Breast epithelium (tissue), 3 donors: ENCODE results near the gene WDHD1.
"Not testable (repeated sequence)": the region's sequence is repeated elsewhere in the genome, so short reads cannot be mapped to it uniquely, and the experiment has no call there.

Experiments
- POLR2A ChIP-seq: fragments of 450-650 bp; IDR thresholded peaks from one replicate; pipeline ENCODE4 v1.6.1; 2016; ENCODE audit warnings: antibody characterized with exemption, mild to moderate bottlenecking, moderate library complexity
- POLR2AphosphoS5 ChIP-seq, 3 donors: sonication (generic); formaldehyde crosslinking; IDR thresholded peaks; one replicate each; pipeline ENCODE4 v1.6.1; 2017; ENCODE audit warnings: antibody characterized with exemption in 3 of 3
- TF ChIP-seq, protein P1 (sequence below), 3 donors: fragments of 450-650 bp; IDR thresholded peaks; one replicate each; pipeline ENCODE4 v1.5.1; 2016 to 2017; ENCODE audit warnings: antibody characterized with exemption in 3 of 3, mild to moderate bottlenecking in 3 of 3, moderate library complexity in 3 of 3

DNA sequence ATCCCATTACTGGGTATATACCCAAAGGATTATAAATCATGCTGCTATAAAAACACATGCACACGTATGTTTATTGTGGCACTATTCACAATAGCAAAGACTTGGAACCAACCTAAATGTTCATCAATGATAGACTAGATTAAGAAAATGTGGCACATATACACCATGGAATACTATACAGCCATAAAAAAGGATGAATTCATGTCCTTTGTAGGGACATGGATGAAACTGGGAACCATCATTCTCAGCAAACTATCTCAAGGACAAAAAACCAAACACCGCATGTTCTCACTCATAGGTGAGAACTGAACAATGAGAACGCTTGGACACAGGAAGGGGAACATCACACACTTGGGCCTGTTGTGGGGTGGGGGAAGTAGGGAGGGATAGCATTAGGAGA, 73.3 kb downstream of the WDHD1 start:
- TF ChIP-seq, protein P1, sequence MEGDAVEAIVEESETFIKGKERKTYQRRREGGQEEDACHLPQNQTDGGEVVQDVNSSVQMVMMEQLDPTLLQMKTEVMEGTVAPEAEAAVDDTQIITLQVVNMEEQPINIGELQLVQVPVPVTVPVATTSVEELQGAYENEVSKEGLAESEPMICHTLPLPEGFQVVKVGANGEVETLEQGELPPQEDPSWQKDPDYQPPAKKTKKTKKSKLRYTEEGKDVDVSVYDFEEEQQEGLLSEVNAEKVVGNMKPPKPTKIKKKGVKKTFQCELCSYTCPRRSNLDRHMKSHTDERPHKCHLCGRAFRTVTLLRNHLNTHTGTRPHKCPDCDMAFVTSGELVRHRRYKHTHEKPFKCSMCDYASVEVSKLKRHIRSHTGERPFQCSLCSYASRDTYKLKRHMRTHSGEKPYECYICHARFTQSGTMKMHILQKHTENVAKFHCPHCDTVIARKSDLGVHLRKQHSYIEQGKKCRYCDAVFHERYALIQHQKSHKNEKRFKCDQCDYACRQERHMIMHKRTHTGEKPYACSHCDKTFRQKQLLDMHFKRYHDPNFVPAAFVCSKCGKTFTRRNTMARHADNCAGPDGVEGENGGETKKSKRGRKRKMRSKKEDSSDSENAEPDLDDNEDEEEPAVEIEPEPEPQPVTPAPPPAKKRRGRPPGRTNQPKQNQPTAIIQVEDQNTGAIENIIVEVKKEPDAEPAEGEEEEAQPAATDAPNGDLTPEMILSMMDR (IDR thresholded peaks at IDR 0.05) = not testable (repeated sequence)
- not testable (repeated sequence) for TF ChIP-seq POLR2A; POLR2AphosphoS5 (IDR thresholded peaks at IDR 0.05)
